Measurements from ENCODE around the gene PFKL. TPM values are rescaled to one million over a fixed set of nuclear protein-coding genes. Genes with fewer than 3 reads are reported as not detected.

Gene PFKL
- total RNA-seq, 1 experiment from 2014 or later: 134 TPM

DNA sequence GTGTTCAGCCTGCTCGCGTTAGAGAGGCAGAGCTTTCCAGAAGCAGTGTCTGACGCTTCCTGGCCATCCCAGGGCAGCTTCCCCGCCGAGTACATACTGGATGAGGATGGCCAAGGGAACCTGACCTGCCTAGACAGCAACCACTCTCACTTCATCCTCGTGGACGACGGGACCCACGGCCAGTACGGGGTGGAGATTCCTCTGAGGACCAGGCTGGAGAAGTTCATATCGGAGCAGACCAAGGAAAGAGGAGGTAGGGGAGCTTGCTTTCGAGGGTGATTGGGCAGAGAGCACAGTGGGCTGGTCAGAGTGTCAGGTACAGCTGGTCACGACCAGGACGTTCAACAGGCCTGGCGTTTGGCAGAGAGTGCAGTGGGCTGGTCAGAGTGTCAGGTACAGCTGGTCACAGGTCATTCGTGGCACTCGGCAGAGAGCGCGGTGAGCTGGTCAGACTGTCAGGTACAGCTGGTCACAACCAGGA, 75.9 kb downstream of the PFKL start:
- DNase-seq (ENCODE audit: low spot score): no peak
- ChIA-PET CTCF (no interaction called here), POLR2A (no interaction called here)
- no peak for ATAC-seq
- peaks cover 11% of the 10 kb centered on the region for H3K36me3 Mint-ChIP-seq
- H3K4me1 Mint-ChIP-seq: peaks cover 16% of the 10 kb centered on the region
- H3K9me3 Mint-ChIP-seq: peaks cover 28% of the 10 kb centered on the region
- peaks cover 20% of the 10 kb centered on the region for H3K27me3 Mint-ChIP-seq (ENCODE audit: low read depth)
- no peak overlapping the region for H3K27ac Mint-ChIP-seq
- TF ChIP-seq, protein P1, sequence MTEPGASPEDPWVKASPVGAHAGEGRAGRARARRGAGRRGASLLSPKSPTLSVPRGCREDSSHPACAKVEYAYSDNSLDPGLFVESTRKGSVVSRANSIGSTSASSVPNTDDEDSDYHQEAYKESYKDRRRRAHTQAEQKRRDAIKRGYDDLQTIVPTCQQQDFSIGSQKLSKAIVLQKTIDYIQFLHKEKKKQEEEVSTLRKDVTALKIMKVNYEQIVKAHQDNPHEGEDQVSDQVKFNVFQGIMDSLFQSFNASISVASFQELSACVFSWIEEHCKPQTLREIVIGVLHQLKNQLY (CRISPR knock-in tag; IDR thresholded peaks at IDR 0.05): no peak
- no peak for TF ChIP-seq MYBL2 (CRISPR knock-in tag; IDR thresholded peaks at IDR 0.05)
- TF ChIP-seq, protein P2, sequence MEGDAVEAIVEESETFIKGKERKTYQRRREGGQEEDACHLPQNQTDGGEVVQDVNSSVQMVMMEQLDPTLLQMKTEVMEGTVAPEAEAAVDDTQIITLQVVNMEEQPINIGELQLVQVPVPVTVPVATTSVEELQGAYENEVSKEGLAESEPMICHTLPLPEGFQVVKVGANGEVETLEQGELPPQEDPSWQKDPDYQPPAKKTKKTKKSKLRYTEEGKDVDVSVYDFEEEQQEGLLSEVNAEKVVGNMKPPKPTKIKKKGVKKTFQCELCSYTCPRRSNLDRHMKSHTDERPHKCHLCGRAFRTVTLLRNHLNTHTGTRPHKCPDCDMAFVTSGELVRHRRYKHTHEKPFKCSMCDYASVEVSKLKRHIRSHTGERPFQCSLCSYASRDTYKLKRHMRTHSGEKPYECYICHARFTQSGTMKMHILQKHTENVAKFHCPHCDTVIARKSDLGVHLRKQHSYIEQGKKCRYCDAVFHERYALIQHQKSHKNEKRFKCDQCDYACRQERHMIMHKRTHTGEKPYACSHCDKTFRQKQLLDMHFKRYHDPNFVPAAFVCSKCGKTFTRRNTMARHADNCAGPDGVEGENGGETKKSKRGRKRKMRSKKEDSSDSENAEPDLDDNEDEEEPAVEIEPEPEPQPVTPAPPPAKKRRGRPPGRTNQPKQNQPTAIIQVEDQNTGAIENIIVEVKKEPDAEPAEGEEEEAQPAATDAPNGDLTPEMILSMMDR (IDR thresholded peaks at IDR 0.05): no peak
- no peak for TF ChIP-seq ZNF121 (CRISPR knock-in tag; IDR thresholded peaks at IDR 0.05)
- TF ChIP-seq, protein P3, sequence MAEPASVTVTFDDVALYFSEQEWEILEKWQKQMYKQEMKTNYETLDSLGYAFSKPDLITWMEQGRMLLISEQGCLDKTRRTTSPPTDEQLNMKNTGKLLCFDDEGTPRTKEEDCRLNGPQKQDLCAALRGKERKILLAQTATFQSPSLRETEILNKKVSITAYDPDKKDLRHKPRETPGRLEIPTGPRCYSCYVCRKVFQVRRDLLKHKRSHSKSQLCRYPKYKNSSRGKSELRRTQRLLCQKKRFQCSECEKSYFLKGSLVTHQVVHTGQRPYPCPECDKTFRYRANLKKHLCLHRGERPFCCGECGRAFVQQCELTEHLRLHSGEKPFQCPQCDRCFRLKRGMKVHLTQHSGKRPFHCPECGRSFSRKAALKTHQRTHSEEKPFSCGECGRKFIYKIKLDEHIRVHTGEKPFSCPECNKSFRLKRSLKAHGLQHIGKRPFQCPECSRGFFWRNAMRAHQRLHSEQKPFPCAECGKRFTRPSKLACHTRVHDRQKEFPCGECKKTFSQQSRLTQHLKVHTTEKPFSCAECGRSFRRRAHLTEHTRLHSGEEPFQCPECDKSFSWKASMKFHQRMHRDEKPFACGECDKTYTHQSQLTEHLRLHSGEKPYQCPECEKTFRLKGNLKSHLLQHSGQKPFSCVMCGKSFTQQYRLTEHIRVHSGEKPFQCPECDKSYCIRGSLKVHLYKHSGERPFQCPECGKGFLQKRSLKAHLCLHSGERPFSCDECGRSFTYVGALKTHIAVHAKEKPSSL (CRISPR knock-in tag; conservative IDR thresholded peaks at IDR 0.05): no peak
- TF ChIP-seq GRHL2 (CRISPR knock-in tag; IDR thresholded peaks at IDR 0.05; ENCODE audit: insufficient replicate concordance, severe bottlenecking): no peak
- no peak for TF ChIP-seq CREM (CRISPR knock-in tag; IDR thresholded peaks at IDR 0.05)
- TF ChIP-seq, protein P4, sequence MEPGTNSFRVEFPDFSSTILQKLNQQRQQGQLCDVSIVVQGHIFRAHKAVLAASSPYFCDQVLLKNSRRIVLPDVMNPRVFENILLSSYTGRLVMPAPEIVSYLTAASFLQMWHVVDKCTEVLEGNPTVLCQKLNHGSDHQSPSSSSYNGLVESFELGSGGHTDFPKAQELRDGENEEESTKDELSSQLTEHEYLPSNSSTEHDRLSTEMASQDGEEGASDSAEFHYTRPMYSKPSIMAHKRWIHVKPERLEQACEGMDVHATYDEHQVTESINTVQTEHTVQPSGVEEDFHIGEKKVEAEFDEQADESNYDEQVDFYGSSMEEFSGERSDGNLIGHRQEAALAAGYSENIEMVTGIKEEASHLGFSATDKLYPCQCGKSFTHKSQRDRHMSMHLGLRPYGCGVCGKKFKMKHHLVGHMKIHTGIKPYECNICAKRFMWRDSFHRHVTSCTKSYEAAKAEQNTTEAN (CRISPR knock-in tag; IDR thresholded peaks at IDR 0.05): no peak
- TF ChIP-seq, protein P5, sequence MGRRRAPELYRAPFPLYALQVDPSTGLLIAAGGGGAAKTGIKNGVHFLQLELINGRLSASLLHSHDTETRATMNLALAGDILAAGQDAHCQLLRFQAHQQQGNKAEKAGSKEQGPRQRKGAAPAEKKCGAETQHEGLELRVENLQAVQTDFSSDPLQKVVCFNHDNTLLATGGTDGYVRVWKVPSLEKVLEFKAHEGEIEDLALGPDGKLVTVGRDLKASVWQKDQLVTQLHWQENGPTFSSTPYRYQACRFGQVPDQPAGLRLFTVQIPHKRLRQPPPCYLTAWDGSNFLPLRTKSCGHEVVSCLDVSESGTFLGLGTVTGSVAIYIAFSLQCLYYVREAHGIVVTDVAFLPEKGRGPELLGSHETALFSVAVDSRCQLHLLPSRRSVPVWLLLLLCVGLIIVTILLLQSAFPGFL (CRISPR knock-in tag; IDR thresholded peaks at IDR 0.05; ENCODE audit: borderline replicate concordance): no peak
- no peak for TF ChIP-seq NR1H2 (CRISPR knock-in tag; IDR thresholded peaks at IDR 0.05)
- no peak for TF ChIP-seq RELA (CRISPR knock-in tag; IDR thresholded peaks at IDR 0.05; ENCODE audit: borderline replicate concordance)
- no peak overlapping the region for H3K4me3 Mint-ChIP-seq

DNA sequence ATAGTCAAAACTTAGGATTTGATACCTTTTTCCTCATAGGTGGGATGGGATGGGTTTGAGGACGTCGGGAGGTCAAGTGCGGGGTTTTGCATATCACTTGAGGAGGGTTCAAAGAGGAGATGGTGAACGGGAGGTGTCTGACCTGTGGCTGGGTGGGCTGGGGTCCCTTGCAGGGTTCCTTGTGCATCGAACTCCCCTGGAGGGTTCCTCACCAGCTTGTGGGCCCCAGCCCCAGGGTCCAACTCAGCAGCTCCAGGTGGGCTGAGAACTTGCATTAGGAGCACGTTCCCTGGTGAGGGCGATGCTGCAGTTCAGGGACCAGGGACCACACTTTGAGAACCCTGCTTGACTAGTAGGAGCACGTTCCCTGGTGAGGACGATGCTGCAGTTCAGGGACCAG, 76.8 kb downstream of the PFKL start:
- no peak for ATAC-seq
- ChIA-PET CTCF (interaction anchor here (0.6 to 1.0 kb wide), 9 partner anchors 8 to 134 kb away, joined by 3 to 14 read pairs (median 4); no protein-coding TSS in a partner anchor), POLR2A (interaction anchor here (0.5 kb wide), 1 partner anchor 30 kb away, joined by 4 read pairs; no protein-coding TSS in a partner anchor)
- peaks cover 16% of the 10 kb centered on the region for H3K27me3 Mint-ChIP-seq (ENCODE audit: low read depth)
- peaks cover 17% of the 10 kb centered on the region for H3K4me1 Mint-ChIP-seq
- peaks cover 11% of the 10 kb centered on the region for H3K36me3 Mint-ChIP-seq
- peaks cover 26% of the 10 kb centered on the region for H3K9me3 Mint-ChIP-seq
- DNase-seq (ENCODE audit: low spot score): no peak
- H3K27ac Mint-ChIP-seq: no peak overlapping the region
- no peak overlapping the region for H3K4me3 Mint-ChIP-seq
- TF ChIP-seq JUN (CRISPR knock-in tag; IDR thresholded peaks at IDR 0.05) (no peak), CBFB (CRISPR knock-in tag; IDR thresholded peaks at IDR 0.05; ENCODE audit: low read depth) (no peak)

Other genes starting within 250 kb of the PFKL start
- gene PWP2, start 192.7 kb upstream of the PFKL start, total RNA-seq (2021): 30.6 to 41.6 TPM (median 36.3 TPM) in 3 replicates
- 29.5 to 39.0 TPM (median 32.9 TPM) in 3 replicates for gene GATD3, start 166.4 kb upstream of the PFKL start, total RNA-seq (2021)
- gene ICOSLG, start 59.1 kb upstream of the PFKL start, total RNA-seq (2021): 5.8 to 9.0 TPM (median 5.9 TPM) in 3 replicates
- gene DNMT3L, start 38.2 kb upstream of the PFKL start, total RNA-seq (2021): not detected in 3 replicates
- gene AIRE, start 14.2 kb upstream of the PFKL start, total RNA-seq (2021): 0.05 to 0.09 TPM in 2 of 3 replicates, not detected in the other
- gene CFAP410, start 39.3 kb downstream of the PFKL start, total RNA-seq (2021): 14.0 to 19.3 TPM (median 15.8 TPM) in 3 replicates
- 0.64 to 1.4 TPM (median 0.92 TPM) in 3 replicates for gene TRPM2, start 53.6 kb downstream of the PFKL start, total RNA-seq (2021)
- 4.4 to 5.7 TPM (median 4.7 TPM) in 3 replicates for gene LRRC3, start 155.5 kb downstream of the PFKL start, total RNA-seq (2021)
- not detected in 3 replicates for gene KRTAP10-1, start 240.1 kb downstream of the PFKL start, total RNA-seq (2021)

Measured in WTC11 (cell line).